WTC11 (cell line): Measurements from ENCODE around the gene RGMA. TPM values are rescaled to one million over a fixed set of nuclear protein-coding genes. Genes with fewer than 3 reads are reported as not detected.
A peak's percentile ranks its signal among the peaks of the same experiment; 100 is the strongest.

Source experiments
- ATAC-seq: fragments of 200-7000 bp; cut with Tn5 transposase; 2 replicates; pipeline ENCODE4 v1.10.0; 2021; ENCODE audit warnings: mild to moderate bottlenecking, moderate library complexity
- CTCF ChIA-PET: fragments of 300-600 bp; sonication (Branson Sonifier 250); formaldehyde crosslinking; loops from one replicate; lab custom pipeline; 2021; ENCODE audit warnings: antibody characterized with exemption; lab: Charles Lee
- POLR2A ChIA-PET: fragments of 350-600 bp; sonication (Branson Sonifier 250); formaldehyde crosslinking; loops from one replicate; lab custom pipeline; 2021; ENCODE audit warnings: antibody characterized with exemption; lab: Charles Lee
- DNase-seq: peaks from one replicate; pipeline ENCODE4 v3.0.0; 2021; ENCODE audit warnings: low spot score
- H3K27ac Mint-ChIP-seq: 2 replicates; pipeline ENCODE4 v1.8.0; 2021; ENCODE audit warnings: mixed read lengths
- H3K27me3 Mint-ChIP-seq: 2 replicates; pipeline ENCODE4 v1.8.0; 2021; ENCODE audit warnings: low read depth, mild to moderate bottlenecking, moderate library complexity, mixed read lengths
- H3K36me3 Mint-ChIP-seq: 2 replicates; pipeline ENCODE4 v1.8.0; 2021; ENCODE audit warnings: mixed read lengths
- H3K4me1 Mint-ChIP-seq: 2 replicates; pipeline ENCODE4 v1.8.0; 2022; ENCODE audit warnings: mixed read lengths
- H3K4me3 Mint-ChIP-seq: 2 replicates; pipeline ENCODE4 v1.8.0; 2021; ENCODE audit warnings: mild to moderate bottlenecking, moderate library complexity, mixed read lengths
- H3K9me3 Mint-ChIP-seq: 2 replicates; pipeline ENCODE4 v1.8.0; 2021; ENCODE audit warnings: mixed read lengths
- AFF4 ChIP-seq: sonication (generic); formaldehyde crosslinking; IDR thresholded peaks from 2 replicates; pipeline ENCODE4 v1.8.1; 2023; ENCODE audit warnings: mild to moderate bottlenecking, missing genetic modification reagents, borderline replicate concordance
- ELF4 ChIP-seq: sonication (generic); formaldehyde crosslinking; IDR thresholded peaks from 2 replicates; pipeline ENCODE4 v1.8.1; 2022; ENCODE audit warnings: low read depth, mild to moderate bottlenecking, moderate library complexity, missing genetic modification reagents
- ESRRA ChIP-seq: sonication (generic); formaldehyde crosslinking; IDR thresholded peaks from 2 replicates; pipeline ENCODE4 v1.8.1; 2022; ENCODE audit warnings: mild to moderate bottlenecking, missing genetic modification reagents, borderline replicate concordance
- ETV6 ChIP-seq: sonication (generic); formaldehyde crosslinking; IDR thresholded peaks from 2 replicates; pipeline ENCODE4 v1.8.1; 2022; ENCODE audit warnings: mild to moderate bottlenecking, missing genetic modification reagents
- FOXJ3 ChIP-seq: sonication (generic); formaldehyde crosslinking; IDR thresholded peaks from 2 replicates; pipeline ENCODE4 v1.9.0; 2021; ENCODE audit warnings: missing genetic modification reagents, mild to moderate bottlenecking, borderline replicate concordance
- FOXK1 ChIP-seq: sonication (generic); formaldehyde crosslinking; IDR thresholded peaks from 2 replicates; pipeline ENCODE4 v1.8.0; 2022; ENCODE audit warnings: mild to moderate bottlenecking, moderate library complexity, missing genetic modification reagents
- HMGXB4 ChIP-seq: sonication (generic); formaldehyde crosslinking; IDR thresholded peaks from 2 replicates; pipeline ENCODE4 v1.8.1; 2023; ENCODE audit warnings: mild to moderate bottlenecking, moderate library complexity, missing genetic modification reagents
- NFATC4 ChIP-seq: fragments of 250-450 bp; sonication (Bioruptor Pico); IDR thresholded peaks from 2 replicates; pipeline ENCODE4 v1.9.0; 2021; ENCODE audit warnings: mild to moderate bottlenecking
- NFE2L1 ChIP-seq: sonication (generic); formaldehyde crosslinking; IDR thresholded peaks from 2 replicates; pipeline ENCODE4 v1.8.1; 2023; ENCODE audit warnings: missing genetic modification reagents
- PREB ChIP-seq: sonication (generic); formaldehyde crosslinking; IDR thresholded peaks from 2 replicates; pipeline ENCODE4 v1.8.1; 2022; ENCODE audit warnings: mild to moderate bottlenecking, missing genetic modification reagents, moderate library complexity, borderline replicate concordance
- PRRX2 ChIP-seq: fragments of 250-450 bp; sonication (Bioruptor Pico); IDR thresholded peaks from 2 replicates; pipeline ENCODE4 v1.8.0; 2021; ENCODE audit warnings: mild to moderate bottlenecking
- RORB ChIP-seq: fragments of 250-450 bp; sonication (Bioruptor Pico); IDR thresholded peaks from 2 replicates; pipeline ENCODE4 v1.9.0; 2021; ENCODE audit warnings: mild to moderate bottlenecking
- TEAD1 ChIP-seq: sonication (generic); formaldehyde crosslinking; IDR thresholded peaks from 2 replicates; pipeline ENCODE4 v1.8.0; 2022; ENCODE audit warnings: mild to moderate bottlenecking, missing genetic modification reagents
- TEAD4 ChIP-seq: sonication (generic); formaldehyde crosslinking; IDR thresholded peaks from 2 replicates; pipeline ENCODE4 v1.8.0; 2022; ENCODE audit warnings: mild to moderate bottlenecking, missing genetic modification reagents
- TP53 ChIP-seq: sonication (generic); formaldehyde crosslinking; IDR thresholded peaks from 2 replicates; pipeline ENCODE4 v1.8.1; 2023; ENCODE audit warnings: mild to moderate bottlenecking, missing genetic modification reagents
- USF2 ChIP-seq: sonication (generic); formaldehyde crosslinking; IDR thresholded peaks from 2 replicates; pipeline ENCODE4 v1.8.1; 2023; ENCODE audit warnings: mild to moderate bottlenecking, missing genetic modification reagents, moderate library complexity
- ZBTB21 ChIP-seq: sonication (generic); formaldehyde crosslinking; IDR thresholded peaks from 2 replicates; pipeline ENCODE4 v1.8.1; 2023; ENCODE audit warnings: mild to moderate bottlenecking, missing genetic modification reagents, borderline replicate concordance
- ZNF121 ChIP-seq: sonication (generic); formaldehyde crosslinking; IDR thresholded peaks from 2 replicates; pipeline ENCODE4 v1.8.0; 2023; ENCODE audit warnings: missing genetic modification reagents
- ZNF138 ChIP-seq: sonication (generic); formaldehyde crosslinking; conservative IDR thresholded peaks from 2 replicates; pipeline ENCODE4 v1.8.1; 2022; ENCODE audit warnings: mild to moderate bottlenecking, moderate library complexity, missing genetic modification reagents
- ZNF219 ChIP-seq: sonication (generic); formaldehyde crosslinking; IDR thresholded peaks from 2 replicates; pipeline ENCODE4 v1.8.0; 2023; ENCODE audit warnings: missing genetic modification reagents, mild to moderate bottlenecking, borderline replicate concordance
- ZNF425 ChIP-seq: fragments of 250-450 bp; sonication (Bioruptor Pico); conservative IDR thresholded peaks from 2 replicates; pipeline ENCODE4 v1.9.0; 2021; ENCODE audit warnings: mild to moderate bottlenecking
- ZSCAN18 ChIP-seq: fragments of 250-450 bp; sonication (Bioruptor Pico); IDR thresholded peaks from 2 replicates; pipeline ENCODE4 v2.1.2; 2022; ENCODE audit warnings: mild to moderate bottlenecking, moderate library complexity
- total RNA-seq: library from RNA; stranded (reverse); gene quantifications from 3 replicates; pipeline ENCODE4 v1.2.3, GENCODE V29; 2021

RGMA gene
- total RNA-seq, 1 experiment from 2014 or later = 47.2 TPM

GRCh38 chr15:93026380-93026817 is 62.6 kb downstream of the RGMA start (continued):
- TF ChIP-seq ZNF121 (CRISPR knock-in tag) (no peak), TEAD1 (CRISPR knock-in tag) (no peak)
- TF ChIP-seq, all 79 proteins: peak for 0

- H3K27me3 Mint-ChIP-seq = no peaks in the 10 kb centered on the region
These were observed 63.4 kb downstream of the RGMA start for GRCh38 chr15:93025625-93025982.

More at GRCh38 chr15:93025625-93025982, 63.4 kb downstream of the RGMA start:
- peaks cover 22% of the 10 kb centered on the region for H3K4me1 Mint-ChIP-seq
- POLR2A ChIA-PET = interaction anchor here (1.0 kb wide), 1 partner anchor 126 kb away, joined by 3 read pairs; the partner anchor contains the start of gene CHD2
- H3K36me3 Mint-ChIP-seq = peaks cover 60% of the 10 kb centered on the region
- no peak overlapping the region for H3K4me3 Mint-ChIP-seq
- no peak for DNase-seq
- CTCF ChIA-PET = no interaction called here
- TF ChIP-seq NFATC4 (CRISPR knock-in tag) (no peak), PREB (CRISPR knock-in tag) (no peak), NFE2L1 (CRISPR knock-in tag) (no peak), TP53 (CRISPR knock-in tag) (no peak), FOXK1 (CRISPR knock-in tag) (no peak), HMGXB4 (CRISPR knock-in tag) (no peak), ZNF425 (CRISPR knock-in tag) (no peak), FOXJ3 (CRISPR knock-in tag) (no peak), PRRX2 (CRISPR knock-in tag) (no peak), AFF4 (CRISPR knock-in tag) (no peak), ZNF138 (CRISPR knock-in tag) (no peak), TEAD4 (CRISPR knock-in tag) (no peak), ESRRA (CRISPR knock-in tag) (no peak), ETV6 (CRISPR knock-in tag) (no peak), ZSCAN18 (CRISPR knock-in tag) (no peak), ZBTB21 (CRISPR knock-in tag) (no peak), RORB (CRISPR knock-in tag) (no peak), ELF4 (CRISPR knock-in tag) (no peak), USF2 (CRISPR knock-in tag) (no peak), ZNF219 (CRISPR knock-in tag) (no peak)
- no peaks in the 10 kb centered on the region for H3K9me3 Mint-ChIP-seq
- no peak for ATAC-seq
- H3K27ac Mint-ChIP-seq = peak overlapping the region; percentile 41; the same call in 1 of the 2 replicates
